SKM-1 (cell line): ENCODE results near the gene CRIM1.
"Not testable (repeated sequence)": the region's sequence is repeated elsewhere in the genome, so short reads cannot be mapped to it uniquely, and the experiment has no call there.

Experiments
- DNase-seq: peaks from one replicate; lab custom pipeline; 2025; ENCODE audit not compliant: unreplicated experiment; lab: John Stamatoyannopoulos, UW

The CRIM1 gene, protein sequence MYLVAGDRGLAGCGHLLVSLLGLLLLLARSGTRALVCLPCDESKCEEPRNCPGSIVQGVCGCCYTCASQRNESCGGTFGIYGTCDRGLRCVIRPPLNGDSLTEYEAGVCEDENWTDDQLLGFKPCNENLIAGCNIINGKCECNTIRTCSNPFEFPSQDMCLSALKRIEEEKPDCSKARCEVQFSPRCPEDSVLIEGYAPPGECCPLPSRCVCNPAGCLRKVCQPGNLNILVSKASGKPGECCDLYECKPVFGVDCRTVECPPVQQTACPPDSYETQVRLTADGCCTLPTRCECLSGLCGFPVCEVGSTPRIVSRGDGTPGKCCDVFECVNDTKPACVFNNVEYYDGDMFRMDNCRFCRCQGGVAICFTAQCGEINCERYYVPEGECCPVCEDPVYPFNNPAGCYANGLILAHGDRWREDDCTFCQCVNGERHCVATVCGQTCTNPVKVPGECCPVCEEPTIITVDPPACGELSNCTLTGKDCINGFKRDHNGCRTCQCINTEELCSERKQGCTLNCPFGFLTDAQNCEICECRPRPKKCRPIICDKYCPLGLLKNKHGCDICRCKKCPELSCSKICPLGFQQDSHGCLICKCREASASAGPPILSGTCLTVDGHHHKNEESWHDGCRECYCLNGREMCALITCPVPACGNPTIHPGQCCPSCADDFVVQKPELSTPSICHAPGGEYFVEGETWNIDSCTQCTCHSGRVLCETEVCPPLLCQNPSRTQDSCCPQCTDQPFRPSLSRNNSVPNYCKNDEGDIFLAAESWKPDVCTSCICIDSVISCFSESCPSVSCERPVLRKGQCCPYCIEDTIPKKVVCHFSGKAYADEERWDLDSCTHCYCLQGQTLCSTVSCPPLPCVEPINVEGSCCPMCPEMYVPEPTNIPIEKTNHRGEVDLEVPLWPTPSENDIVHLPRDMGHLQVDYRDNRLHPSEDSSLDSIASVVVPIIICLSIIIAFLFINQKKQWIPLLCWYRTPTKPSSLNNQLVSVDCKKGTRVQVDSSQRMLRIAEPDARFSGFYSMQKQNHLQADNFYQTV

DNA sequence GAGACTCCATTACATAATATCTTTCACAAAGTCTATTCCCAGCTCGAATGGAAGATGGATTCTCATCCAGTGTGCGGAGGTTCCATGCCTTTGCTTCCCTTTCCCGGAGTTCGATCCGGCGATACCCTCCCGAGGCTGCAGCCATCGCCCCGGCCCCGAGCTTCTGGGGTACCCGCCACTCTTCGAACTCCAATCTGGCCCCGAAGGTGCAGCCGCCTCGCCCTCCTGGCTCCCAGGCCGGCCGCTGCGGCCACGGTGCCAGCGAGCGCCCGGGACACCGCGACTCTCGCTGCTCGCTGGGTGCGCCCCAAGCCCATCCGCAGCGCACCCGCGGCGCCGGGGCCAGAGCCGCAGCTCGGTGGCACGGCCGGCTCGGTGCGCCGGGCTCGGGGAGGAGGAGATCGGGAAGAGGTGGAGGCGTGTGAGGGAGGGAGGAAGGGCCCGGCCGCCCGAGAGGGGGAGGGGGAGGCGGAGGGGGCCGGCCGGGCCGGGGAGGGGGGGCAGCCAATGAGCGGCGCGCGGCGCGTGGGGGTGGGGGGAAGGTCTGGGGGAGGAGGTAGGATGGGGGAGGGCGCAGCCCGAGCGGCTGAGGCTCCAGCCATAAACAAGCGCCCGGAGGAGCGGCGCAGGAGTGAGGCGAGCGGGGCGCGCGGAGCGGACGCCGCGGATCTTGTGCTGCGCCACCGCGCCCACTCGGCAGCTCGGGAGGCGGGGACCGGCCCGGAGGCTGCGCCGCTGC is at the start of gene CRIM1:
CRIM1 (plus strand) TSS at position 628 of the 739 bp plus-strand sequence. CDS start 515 bp downstream, outside the sequence.
- no peak for DNase-seq

DNA sequence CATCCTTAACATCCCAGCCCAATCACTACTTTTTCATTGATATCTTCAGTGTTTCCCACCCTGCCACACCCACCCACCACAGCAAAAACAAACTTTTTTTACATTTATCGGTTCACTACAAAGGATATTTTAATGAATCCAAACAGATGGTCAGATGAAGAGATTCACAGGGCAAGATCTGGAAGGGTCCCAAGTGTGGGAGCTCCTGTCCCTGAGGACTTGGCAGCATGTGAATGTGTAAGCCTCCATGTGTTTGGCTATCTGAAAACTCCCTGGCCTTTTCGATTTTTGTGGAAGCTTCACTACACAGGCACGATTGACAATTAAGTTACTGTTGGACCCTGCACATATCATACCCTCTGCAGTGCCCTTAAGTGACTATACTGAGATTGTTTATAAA is 48.1 kb upstream of the CRIM1 start:
- DNase-seq = no peak

DNA sequence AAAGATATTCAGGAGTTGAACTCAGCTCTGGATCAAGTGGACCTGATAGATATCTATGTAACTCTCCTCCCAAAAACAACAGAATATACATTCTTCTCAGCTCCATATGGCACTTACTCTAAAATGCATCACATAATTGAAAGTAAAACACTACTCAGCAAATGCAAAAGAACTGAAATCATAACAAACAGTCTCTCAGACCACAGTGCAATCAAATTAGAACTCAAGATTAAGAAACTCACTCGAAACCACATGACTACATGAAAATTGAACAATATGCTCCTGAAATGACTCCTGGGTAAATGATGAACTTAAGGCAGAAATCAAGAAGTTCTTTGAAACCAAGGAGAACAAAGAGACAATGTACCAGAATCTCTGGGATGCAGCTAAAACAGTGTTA is 45.1 kb upstream of the CRIM1 start:
- not testable (repeated sequence) for DNase-seq

DNA sequence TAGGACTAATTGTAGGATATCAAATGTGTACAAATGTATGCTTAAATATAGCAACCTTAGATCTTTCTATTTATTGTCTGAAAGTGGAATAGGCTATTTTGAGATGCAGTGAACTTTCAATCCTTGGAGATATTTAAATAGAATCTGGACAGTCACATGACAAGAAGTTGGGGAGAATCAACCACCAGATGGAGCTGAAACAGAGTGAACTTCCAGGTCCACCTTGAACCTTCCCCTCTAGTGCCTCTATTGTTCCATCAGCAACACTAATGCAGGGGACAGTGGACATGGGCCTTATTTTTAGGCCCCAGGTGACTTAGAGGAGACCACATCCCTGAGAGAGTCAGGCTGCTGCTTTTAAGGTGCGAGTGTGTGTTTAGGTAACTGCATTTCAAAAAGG is 37.0 kb upstream of the CRIM1 start:
- no peak for DNase-seq

DNA sequence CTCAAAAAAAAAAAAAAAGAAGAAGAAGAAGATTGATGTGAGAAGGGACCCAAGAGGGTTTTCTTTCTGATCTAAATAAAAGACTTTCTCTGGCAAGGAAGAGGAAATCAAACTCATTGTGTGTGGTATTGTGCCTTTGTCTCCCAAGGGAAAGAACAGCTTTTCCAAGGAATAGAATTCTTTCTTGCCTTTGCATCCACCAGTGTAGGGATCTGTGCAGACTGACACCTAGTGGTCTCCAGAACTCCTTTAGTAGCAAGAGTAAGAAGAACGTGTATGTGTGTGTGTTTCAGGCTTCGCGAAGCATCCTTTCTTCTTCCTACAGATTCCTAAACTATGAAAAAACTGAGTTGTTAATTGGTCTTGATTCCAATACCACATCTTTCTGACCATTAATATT is 33.5 kb upstream of the CRIM1 start:
- no peak for DNase-seq

DNA sequence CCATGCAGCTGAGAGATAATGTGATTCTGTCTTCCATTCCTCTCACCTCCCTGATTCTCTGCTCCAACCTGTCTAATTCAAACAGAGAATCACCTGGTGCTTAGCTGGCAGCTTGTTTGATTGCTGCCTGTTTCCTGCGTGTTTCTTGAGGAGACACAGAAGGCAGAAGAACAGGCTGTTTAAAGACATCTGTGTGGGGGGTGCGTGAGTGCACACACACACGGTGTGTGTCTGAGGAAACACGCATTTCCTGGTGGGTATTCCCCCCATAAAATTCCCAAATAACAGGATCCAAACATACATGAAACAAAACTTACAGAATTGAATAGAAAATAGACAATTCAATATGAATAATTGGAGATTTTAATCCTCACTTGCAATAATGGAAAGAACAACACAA is 29.3 kb upstream of the CRIM1 start:
- no peak for DNase-seq

DNA sequence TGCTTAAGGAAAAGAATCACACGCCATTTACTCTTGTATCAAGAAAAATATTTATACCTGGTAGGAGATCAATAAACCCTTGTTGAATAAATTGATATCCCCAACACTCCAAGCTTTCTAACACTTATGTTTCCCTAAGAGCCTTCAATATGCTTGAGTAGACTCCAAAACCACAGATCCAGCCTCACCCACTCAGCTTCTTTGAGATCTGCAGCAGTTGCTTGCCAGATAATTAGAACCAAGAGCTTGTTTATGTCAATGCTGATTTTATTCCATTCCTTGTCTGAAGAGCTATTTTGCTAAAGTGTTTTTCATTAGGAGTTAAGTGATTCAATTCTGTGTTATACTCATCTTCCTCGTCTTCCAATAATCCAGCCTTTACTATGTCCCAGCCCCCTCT is 26.3 kb upstream of the CRIM1 start:
- no peak for DNase-seq

DNA sequence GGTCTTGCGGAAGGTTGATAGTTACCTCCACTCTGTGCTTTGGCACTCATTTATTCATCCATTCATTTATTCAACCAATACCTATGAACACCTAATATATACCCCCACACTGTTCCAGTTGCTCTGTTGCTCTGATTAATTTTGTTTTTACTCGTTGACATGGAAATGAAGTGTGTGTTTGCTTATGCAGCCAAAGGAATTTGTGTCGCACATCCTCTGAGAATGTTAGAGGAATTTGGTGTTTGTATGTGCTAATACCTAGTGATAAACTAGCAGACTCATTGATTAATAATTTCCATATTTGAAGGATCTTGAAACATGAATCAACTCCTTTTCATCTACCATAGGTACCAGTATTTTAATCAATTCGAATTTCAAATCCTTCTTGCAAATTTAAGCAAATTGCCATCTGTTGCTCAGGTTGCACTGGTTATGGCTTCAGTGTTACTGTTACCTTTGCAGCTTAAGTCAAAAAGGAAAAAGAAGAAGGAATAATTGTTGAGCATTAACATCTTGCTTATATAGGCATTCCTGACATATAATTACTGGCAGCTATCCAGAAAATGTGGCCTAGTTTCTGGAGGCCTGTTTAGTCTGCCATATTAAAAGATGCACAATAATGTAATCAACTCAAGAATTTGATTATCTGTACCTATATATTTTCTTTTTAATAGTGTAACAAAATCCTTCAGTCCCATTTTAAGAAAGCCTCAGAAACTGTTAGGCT is 25.7 kb upstream of the CRIM1 start:
- no peak for DNase-seq

DNA sequence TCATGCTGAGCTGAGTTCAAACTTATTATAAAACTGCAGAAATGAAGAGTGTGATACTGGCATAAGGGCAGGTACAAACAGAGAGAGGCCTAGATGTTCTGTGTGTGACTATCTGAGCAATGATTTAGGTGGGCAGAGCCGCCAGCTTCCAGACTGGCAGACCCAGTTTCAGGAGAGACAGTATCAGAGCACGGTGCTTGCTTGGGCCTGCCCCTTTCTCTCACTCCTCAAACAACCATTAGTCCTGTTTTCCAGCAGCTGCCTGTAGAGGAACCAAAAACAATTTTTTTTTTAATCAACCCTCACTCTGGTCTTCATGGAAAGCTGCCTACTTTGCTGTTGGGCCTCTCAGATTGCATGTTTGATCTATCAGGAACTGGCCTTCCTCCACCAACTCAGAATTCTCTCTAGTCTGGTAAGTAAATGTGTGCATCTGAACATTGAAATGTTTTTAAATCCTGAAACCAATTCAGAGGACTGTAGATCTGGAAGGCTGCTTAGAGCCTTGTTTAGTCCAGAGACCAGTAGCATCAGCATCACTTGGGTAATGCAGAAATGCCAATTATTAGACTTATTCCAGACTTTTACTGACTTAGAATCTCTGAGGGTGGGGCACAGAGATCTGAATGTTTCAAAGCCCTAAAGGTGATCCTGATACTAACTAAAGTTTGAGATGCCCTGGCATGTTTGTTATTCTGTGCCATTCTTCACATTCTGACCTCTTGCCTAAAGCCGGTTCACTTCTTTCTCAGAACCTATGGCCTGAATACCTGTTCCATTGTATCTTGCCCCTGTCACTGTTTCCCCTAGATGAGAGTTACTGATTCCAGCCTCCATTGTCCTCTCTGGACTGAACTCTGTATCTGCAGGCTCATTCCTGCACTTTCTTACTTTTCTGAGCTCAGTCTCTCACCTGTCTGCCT is 24.8 kb upstream of the CRIM1 start:
- no peak for DNase-seq

DNA sequence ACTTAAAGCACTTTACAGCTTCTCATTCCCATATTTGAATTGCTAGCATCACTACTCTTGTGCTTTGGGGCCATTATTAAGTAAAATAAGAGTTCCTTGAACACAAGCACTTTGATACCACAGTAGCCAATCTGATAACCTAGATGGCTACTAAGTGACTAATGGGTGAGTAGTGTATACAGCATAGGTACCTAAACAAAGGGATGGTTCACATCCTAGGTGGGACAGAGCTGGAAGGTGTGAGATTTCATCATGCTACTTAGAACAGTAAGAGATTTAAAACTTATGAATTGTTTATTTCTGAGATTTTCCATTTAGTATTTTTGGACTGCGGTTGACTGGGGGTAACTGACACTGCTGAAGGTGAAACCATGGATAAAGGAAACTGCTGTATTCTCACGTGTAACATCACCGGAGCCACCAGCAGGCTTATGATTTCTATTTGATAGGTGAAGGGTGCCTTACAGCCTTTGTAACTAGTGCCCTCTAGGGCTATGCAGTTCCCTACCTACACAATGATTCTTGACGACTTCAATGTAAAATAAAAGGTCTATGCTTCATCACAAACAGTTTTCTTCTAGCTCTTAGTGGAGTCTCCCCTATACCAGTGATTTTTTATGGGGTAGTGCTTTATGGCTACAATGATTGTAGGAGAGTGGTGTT is 22.1 kb upstream of the CRIM1 start:
- no peak for DNase-seq

DNA sequence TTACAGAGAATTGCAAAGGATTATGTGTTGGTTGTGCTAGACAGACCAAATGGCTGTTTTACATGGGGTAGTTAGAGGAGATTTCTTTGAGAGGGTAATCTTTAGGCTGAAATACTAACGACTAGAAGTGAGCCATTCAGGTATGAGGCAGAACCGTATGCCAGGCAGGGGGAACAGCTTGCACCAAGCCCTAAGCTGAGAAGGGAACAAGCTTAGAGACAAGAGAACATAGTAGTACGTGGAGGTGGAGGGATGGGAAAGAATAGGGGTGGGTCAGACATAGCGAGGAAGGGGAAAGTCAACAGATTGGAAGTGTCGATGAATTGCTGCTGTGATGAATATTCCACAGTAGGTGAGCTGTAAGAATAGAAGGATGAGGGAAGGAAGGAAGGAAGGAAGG is 20.0 kb upstream of the CRIM1 start:
- DNase-seq = no peak

DNA sequence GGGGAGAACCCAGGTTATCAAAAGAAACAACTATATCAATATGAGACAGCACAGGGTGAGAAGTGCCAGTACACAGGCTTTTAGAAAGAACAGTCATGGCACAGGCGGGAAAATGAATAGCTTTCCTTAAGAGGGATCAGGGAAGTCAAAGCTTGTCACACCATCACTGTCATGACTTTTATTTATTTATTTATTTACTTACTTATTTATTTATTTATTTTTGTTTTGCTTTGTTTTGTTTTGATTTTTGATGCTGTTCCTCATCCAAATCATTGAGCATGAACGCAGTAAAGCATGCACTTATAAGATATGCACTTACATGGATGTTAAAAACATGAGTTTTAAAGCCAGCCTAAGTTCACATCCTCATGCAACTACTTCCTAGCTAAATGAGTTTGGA is 19.3 kb upstream of the CRIM1 start:
- no peak for DNase-seq

DNA sequence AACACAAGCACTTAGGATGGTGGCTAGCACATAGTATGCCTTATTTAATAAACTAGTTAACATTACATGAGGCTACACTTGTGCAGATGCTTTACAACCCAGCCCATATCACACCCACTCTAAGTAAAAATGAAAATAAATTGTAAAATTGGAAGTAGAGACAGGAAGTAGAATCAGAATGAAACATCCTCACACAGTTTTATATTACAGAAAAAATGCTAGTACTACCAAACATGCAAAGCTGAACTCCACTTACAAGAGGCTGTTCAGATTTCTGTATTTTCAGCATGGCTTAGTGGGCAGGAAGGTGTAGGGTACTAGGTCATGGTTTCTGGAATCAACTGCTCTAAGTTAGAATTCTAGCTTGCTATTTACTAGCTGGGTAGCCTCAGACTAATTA is 18.2 kb upstream of the CRIM1 start:
- no peak for DNase-seq

DNA sequence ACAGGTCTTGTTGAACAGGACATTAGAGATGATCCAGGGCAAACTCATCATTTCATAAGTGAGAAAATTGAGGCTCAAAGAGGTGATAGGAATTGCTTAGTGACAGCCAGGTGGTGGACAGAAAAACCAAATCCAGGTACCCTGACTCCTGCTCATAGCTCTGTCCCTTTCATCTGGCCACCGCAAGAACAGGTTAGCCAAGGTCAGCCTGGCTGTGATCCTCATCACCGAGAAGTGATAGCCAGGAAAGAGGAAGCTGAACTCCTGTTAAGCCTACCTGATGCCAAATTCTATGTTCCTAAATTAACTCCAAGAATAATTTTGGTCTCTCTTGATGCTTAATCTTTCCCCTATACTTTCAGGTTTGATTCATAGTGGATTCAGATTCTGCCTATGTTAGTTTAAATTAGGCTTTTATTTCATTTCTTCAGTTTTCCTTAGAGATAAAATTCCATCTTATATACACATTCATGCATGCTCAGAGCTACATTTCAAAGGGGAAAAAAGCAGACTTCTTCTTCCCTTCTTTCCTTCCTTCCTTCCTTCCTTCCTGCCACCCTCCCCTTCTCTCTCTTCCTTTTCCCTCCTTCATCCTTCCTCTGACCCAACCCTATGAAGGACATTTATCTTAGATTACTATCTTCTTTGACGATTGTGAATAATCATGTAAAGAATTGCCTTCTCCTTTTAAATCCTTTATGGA is 17.3 kb upstream of the CRIM1 start:
- DNase-seq = no peak

DNA sequence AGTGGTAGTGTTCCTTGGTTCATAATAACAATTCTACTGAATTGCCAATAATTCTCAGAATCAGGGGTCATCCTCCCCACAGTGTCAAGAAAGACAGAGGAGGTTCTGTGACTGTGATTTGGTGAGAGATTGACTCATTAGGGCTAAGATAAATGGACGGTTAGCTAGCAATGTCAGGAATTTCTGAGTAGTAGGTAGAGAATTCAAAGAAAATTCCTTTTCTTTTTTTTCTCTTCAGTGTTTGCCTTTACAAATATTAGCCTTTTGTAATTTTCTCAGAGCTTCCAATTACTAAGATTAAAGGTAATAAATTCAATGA is 16.8 kb upstream of the CRIM1 start:
- DNase-seq = no peak

DNA sequence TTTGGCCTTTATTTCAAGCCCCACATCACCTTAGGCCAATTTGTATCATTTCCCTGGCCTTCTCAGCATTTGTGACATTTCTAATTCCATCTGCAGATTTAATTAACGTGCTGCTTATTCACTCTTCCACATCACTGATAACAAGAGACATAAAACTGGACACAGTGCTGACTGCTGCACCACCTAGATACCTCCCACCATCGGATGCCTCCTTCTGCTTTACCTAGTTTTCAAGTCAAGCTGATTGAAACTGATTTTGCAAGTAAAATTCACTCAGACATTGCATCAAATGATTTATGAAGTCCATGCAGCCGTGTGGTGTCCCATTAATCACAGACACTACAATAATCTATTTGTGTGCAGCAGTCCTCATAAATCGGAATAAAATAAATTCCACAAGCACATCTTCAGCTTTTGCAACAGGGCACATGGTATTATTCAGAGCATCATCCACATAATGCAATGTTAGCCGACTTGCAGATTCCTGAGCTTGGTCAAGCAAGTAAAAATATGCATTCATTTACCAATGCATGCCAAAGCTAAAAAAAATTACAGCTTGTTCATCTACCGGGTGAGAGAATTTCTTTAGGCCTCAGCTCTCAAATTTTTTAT is 15.9 kb upstream of the CRIM1 start:
- no peak for DNase-seq

DNA sequence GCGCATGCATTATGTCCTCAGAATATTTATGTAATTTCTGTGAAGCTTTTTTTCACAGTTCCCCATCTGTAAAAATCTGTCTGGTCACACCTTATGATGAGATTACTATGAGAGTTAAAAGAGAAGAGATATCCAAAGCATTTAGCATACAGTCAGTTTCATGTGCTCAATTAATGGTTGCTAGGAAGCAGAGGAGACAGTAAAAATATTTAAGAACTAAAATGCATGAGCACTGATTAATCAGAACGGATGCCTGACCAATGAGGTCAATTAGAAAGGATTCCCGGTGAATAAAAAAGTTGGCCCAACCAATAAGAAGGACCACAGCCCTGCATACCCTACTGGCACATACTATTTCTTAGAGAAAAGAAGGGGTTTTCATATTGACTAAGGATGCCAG is 12.0 kb upstream of the CRIM1 start:
- DNase-seq = no peak

DNA sequence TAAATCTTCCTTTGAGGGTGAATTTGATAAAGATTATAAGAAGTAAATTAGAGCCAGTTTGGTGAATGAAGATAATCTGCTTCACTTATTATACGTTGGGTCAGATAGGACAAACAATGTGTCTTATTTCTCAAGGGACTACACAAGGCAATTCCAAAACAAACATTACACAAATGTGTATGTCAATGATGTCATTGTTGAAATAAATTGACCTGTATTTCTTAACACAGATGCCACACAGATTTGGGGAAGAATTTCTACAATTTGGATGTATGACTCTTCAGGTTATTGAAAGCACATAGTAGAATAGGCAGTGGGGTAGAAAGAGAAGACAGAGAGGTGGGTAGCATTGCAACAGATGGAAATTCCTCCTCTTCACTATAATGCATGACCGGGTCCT is 6.9 kb upstream of the CRIM1 start:
- no peak for DNase-seq
